22Rv1 (cell line): ENCODE data around the gene SDHB.

Source experiments
- H3K27ac ChIP-seq: fragments of 450-650 bp; 2 replicates; pipeline ENCODE4 v1.5.1; 2017
- CTCF ChIP-seq: fragments of 450-650 bp; IDR thresholded peaks from 2 replicates; pipeline ENCODE4 v1.5.1; 2017; ENCODE audit warnings: mild to moderate bottlenecking
- ZFX ChIP-seq: fragments of 450-650 bp; IDR thresholded peaks from 2 replicates; pipeline ENCODE4 v1.6.1; 2017; ENCODE audit warnings: antibody characterized with exemption, borderline replicate concordance

The SDHB gene

DNA sequence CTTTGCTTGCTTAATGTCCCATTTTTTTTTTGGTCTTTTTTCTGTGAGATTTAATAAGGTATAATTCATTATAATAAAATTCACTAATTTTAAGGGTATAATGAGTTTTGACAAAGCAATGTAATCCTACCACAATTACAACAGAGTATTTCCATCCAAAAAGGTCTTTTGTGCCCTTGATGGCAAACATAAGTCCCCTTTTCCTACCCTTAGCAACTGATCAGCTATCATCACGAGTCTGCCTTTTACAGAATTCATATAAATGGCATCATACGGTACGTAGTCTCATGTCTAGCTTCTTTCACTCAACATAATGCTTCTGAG, 7.5 kb downstream of the SDHB start:
- TF ChIP-seq CTCF = peak; percentile 9; the same call in 1 of the 2 replicates
- TF ChIP-seq ZFX = no peak
- H3K27ac ChIP-seq = no peak overlapping the region

GRCh38 chr1:17045634-17046333, 8.0 kb downstream of the SDHB start:
- no peak overlapping the region for H3K27ac ChIP-seq
- no peak for TF ChIP-seq ZFX
- TF ChIP-seq CTCF = peak; percentile 60

GRCh38 chr1:17045150-17045549, 8.7 kb downstream of the SDHB start:
- H3K27ac ChIP-seq = no peak overlapping the region
- TF ChIP-seq ZFX = no peak
- TF ChIP-seq CTCF = no peak

DNA sequence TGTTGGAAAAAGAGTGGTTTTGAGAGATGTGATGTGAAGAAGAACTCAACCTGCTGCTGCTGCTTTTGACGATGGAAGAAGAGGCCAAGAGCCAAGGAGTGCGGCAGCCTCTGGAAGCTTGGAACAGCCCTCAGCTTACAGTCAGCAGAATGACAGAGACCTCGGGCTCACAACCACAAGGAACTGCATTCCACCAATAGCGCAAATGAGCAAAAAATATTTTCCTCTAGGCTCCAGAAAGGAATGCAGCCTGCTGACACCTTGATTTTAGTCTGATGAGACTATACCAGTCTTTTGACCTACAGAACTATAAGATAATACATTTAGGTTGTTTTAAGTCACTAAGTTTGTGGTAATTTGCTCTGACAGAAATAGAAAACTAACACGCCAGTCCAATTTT, 10.2 kb downstream of the SDHB start:
- TF ChIP-seq CTCF = no peak

DNA sequence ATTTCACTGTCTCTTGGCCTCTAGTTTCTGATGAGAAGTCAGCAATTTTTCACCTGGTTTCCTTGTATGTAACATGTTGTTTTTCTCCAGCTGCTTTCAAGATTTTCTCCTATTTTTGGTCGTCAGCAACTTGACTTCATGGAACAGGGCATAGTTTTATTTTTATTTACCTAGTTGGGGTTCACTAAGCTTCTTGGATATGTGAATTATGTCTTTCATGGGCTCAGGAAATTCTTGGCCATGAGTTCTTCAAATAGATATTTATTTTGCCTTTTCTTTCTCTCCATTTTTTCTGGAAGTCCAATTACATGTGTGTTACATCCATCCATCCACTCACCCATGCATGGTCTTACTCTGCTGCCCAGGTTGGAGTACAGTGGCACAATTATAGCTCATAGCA, 13.7 kb downstream of the SDHB start:
- H3K27ac ChIP-seq = no peak overlapping the region
- TF ChIP-seq CTCF (no peak), ZFX (no peak)

More for the DNA sequence above, 10.2 kb downstream of the SDHB start:
- H3K27ac ChIP-seq = no peak overlapping the region

DNA sequence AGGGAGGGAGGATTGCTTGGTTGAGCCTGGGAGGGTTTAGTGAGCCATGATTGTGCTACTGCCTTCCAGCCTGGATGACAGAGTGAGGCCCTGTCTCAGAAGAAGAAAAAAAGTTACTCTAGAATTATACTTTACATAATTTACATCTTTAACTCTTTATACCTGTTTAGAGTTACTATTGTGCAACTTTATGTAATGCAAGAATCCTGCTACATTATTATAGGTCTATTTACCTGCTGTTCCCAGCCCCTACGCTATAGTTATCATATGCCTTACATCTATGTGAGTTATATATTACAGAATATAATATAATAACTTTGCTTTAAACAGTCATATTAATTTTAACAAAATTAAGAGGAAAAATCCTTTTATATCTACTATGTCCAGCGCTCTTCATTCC, 14.3 kb downstream of the SDHB start:
- no peak overlapping the region for H3K27ac ChIP-seq
- TF ChIP-seq CTCF = no peak
- no peak for TF ChIP-seq ZFX

DNA sequence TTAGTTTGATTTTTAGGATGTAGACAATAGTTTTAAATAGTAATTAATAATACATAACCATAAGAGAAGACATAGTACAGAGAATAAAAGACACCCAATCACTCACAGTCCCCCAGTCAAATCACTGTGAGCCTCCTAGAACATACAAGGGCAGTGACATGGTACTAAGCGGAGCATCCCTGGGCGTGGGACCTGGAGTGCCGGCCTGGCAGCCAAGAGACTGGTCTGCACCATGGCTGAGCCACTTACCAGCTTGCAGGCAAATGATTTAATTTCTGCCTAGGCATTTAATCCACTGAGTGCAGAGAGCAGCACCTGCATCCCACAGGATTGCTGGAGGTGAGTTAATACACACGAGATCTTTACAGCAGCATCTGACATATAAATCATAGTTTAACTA, 20.4 kb downstream of the SDHB start:
- TF ChIP-seq CTCF (no peak), ZFX (no peak)
- H3K27ac ChIP-seq = no peak overlapping the region
